RCC 7860 (cell line): Measurements from ENCODE around the gene CUBN.
"Not testable (repeated sequence)": the region's sequence is repeated elsewhere in the genome, so short reads cannot be mapped to it uniquely, and the experiment has no call there.

Experiments used
- DNase-seq: peaks from one replicate; pipeline ENCODE4 v3.0.0-alpha.2; 2015; ENCODE audit warnings: low spot score
- FAIRE-seq: peaks from 2 replicates; lab custom pipeline; 2012; peaks lifted over from hg19 to GRCh38; lab: Jason Lieb, UNC

Gene CUBN

GRCh38 chr10:17022896-17023295 lies 106.7 kb downstream of the CUBN start:
- DNase-seq (no peak), FAIRE-seq (no peak)

- FAIRE-seq (no peak), DNase-seq (no peak)
Observed at GRCh38 chr10:17022466-17022825, 107.2 kb downstream of the CUBN start.

- no peak for DNase-seq
- no peak for FAIRE-seq
Observed at GRCh38 chr10:17021656-17022465, 107.8 kb downstream of the CUBN start.

GRCh38 chr10:17019696-17020095 lies 109.9 kb downstream of the CUBN start:
- no peak for DNase-seq

GRCh38 chr10:17013131-17013983 lies 116.3 kb downstream of the CUBN start:
- not testable (repeated sequence) for DNase-seq, FAIRE-seq

More at GRCh38 chr10:17019696-17020095, 109.9 kb downstream of the CUBN start:
- FAIRE-seq = no peak

GRCh38 chr10:17012731-17013130 lies 116.9 kb downstream of the CUBN start:
- FAIRE-seq, DNase-seq: not testable (repeated sequence)

- FAIRE-seq = no peak
- no peak for DNase-seq
Observed at GRCh38 chr10:17010363-17011145, 119.1 kb downstream of the CUBN start.

GRCh38 chr10:17009212-17009700 lies 120.4 kb downstream of the CUBN start:
- FAIRE-seq (peak; percentile 8), DNase-seq (peak; percentile 50)

GRCh38 chr10:17007418-17007770 lies 122.2 kb downstream of the CUBN start:
- no peak for DNase-seq
- FAIRE-seq = no peak

GRCh38 chr10:17006631-17007417 lies 122.8 kb downstream of the CUBN start:
- peak; percentile 32 for FAIRE-seq
- DNase-seq = peak; percentile 59

- FAIRE-seq = no peak
Observed at GRCh38 chr10:17005621-17006566, 123.7 kb downstream of the CUBN start.

GRCh38 chr10:17004801-17005380 lies 124.7 kb downstream of the CUBN start:
- FAIRE-seq = no peak
- DNase-seq = no peak

More at GRCh38 chr10:17005621-17006566, 123.7 kb downstream of the CUBN start:
- peak; percentile 46 for DNase-seq

- DNase-seq (peak; percentile 60), FAIRE-seq (no peak)
Observed at GRCh38 chr10:17003651-17004286, 125.8 kb downstream of the CUBN start.

GRCh38 chr10:17003151-17003550 lies 126.5 kb downstream of the CUBN start:
- DNase-seq (peak; percentile 97), FAIRE-seq (peak; percentile 99)

- no peak for FAIRE-seq
- peak; percentile 70 for DNase-seq
Observed at GRCh38 chr10:17001961-17002749, 127.5 kb downstream of the CUBN start.

- DNase-seq (no peak), FAIRE-seq (peak; percentile 43)
Observed at GRCh38 chr10:17001297-17001744, 128.3 kb downstream of the CUBN start.
